ENCODE data around the gene RIMBP2. TPM values are rescaled to one million over a fixed set of nuclear protein-coding genes. Genes with fewer than 3 reads are reported as not detected.

The RIMBP2 gene
- total and polyA plus RNA-seq, 9 of the 15 experiments (the other 6 are each of a cell fraction or from before 2014, with no cell fraction given) = not detected

GRCh38 chr12:130444986-130445385, 271.1 kb downstream of the RIMBP2 start:
- FAIRE-seq (no peak), ATAC-seq (no peak), DNase-seq (ENCODE audit: extremely low read depth in 1 of 4, low spot score in 3 of 4) (no peak)
- H2AFZ ChIP-seq (ENCODE audit: low read depth, low read length) = no peak overlapping the region
- ChIA-PET POLR2A (no interaction called here), CTCF (ENCODE audit: low intra/inter-chr PET ratio) (no interaction called here)
- H4K20me1 ChIP-seq (replicated peaks; ENCODE audit: control insufficient read depth, insufficient read depth, low read length) = peaks cover 2% of the 10 kb centered on the region; the same call in 1 of the 2 replicates
- no peak overlapping the region for H3K9ac ChIP-seq (ENCODE audit: insufficient read depth in 1 of 2, low read depth in 2 of 2, low read length in 2 of 2)
- peaks cover 0 to 13% of the 10 kb centered on the region in 2 experiments; a peak in 2 of 5 replicates for H3K4me1 ChIP-seq (replicated peaks in 1 of 2; ENCODE audit: control insufficient read depth in 2 of 2, insufficient read depth in 2 of 2, low read length in 2 of 2)
- TF ChIP-seq ZNF444 (CRISPR knock-in tag; IDR thresholded peaks at IDR 0.05) (no peak), PRMT5 (CRISPR knock-in tag; IDR thresholded peaks at IDR 0.05) (no peak), MEF2D (tag; conservative IDR thresholded peaks at IDR 0.05; ENCODE audit: low read depth) (no peak), ETV1 (tag; conservative IDR thresholded peaks at IDR 0.05; ENCODE audit: low read depth) (no peak), KLF1 (tag; IDR thresholded peaks at IDR 0.05) (no peak), ZNF785 (CRISPR knock-in tag; IDR thresholded peaks at IDR 0.05) (no peak), ZBTB9 (CRISPR knock-in tag; IDR thresholded peaks at IDR 0.05) (no peak), DDX20 (tag; IDR thresholded peaks at IDR 0.05; ENCODE audit: low read depth) (no peak), ZC3H8 (IDR thresholded peaks at IDR 0.05) (no peak), TCF7 (IDR thresholded peaks at IDR 0.05; ENCODE audit: borderline replicate concordance) (no peak), HDGF (IDR thresholded peaks at IDR 0.05) (no peak)
- TF ChIP-seq, protein P1, sequence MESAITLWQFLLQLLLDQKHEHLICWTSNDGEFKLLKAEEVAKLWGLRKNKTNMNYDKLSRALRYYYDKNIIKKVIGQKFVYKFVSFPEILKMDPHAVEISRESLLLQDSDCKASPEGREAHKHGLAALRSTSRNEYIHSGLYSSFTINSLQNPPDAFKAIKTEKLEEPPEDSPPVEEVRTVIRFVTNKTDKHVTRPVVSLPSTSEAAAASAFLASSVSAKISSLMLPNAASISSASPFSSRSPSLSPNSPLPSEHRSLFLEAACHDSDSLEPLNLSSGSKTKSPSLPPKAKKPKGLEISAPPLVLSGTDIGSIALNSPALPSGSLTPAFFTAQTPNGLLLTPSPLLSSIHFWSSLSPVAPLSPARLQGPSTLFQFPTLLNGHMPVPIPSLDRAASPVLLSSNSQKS (CRISPR knock-in tag; IDR thresholded peaks at IDR 0.05) = no peak
- TF ChIP-seq, protein P2, sequence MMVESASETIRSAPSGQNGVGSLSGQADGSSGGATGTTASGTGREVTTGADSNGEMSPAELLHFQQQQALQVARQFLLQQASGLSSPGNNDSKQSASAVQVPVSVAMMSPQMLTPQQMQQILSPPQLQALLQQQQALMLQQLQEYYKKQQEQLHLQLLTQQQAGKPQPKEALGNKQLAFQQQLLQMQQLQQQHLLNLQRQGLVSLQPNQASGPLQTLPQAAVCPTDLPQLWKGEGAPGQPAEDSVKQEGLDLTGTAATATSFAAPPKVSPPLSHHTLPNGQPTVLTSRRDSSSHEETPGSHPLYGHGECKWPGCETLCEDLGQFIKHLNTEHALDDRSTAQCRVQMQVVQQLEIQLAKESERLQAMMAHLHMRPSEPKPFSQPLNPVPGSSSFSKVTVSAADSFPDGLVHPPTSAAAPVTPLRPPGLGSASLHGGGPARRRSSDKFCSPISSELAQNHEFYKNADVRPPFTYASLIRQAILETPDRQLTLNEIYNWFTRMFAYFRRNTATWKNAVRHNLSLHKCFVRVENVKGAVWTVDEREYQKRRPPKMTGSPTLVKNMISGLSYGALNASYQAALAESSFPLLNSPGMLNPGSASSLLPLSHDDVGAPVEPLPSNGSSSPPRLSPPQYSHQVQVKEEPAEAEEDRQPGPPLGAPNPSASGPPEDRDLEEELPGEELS (CRISPR knock-in tag; IDR thresholded peaks at IDR 0.05; ENCODE audit: borderline replicate concordance) = no peak
- H3K27me3 ChIP-seq (ENCODE audit: control insufficient read depth in 2 of 2, insufficient read depth in 2 of 2, low read length in 2 of 2) = peaks cover 0 to 69% of the 10 kb centered on the region in 2 experiments; a peak in 2 of 5 replicates
- no TSS peak for BruUV-seq (replicated peaks)
- H3K9me1 ChIP-seq (ENCODE audit: control insufficient read depth, insufficient read depth, low read length) = peaks cover 7% of the 10 kb centered on the region
- whole genome bisulfite sequencing (ENCODE audit: insufficient coverage, low coverage, missing lambda C conversion rate) = 1% methylated on average over 12 of the region's 16 CpGs
- no peak overlapping the region for H3K27ac ChIP-seq (ENCODE audit: extremely low read depth, low read depth, low read length)
- no peak overlapping the region for H3K4me2 ChIP-seq (ENCODE audit: insufficient read depth, low read length)
- intact Hi-C loops (cut with micrococcal nuclease) (no loop called here), in situ Hi-C loops (cut with MboI) (no loop called here)
- H3K9me3 ChIP-seq (replicated peaks; ENCODE audit: control insufficient read depth, insufficient read depth, low read depth, low read length) = no peaks in the 10 kb centered on the region
- no peaks in the 10 kb centered on the region for H3K79me2 ChIP-seq (ENCODE audit: control insufficient read depth, insufficient read depth, low read length)
- no peak overlapping the region for H3K4me3 ChIP-seq
- H3K36me3 ChIP-seq (ENCODE audit: control insufficient read depth, insufficient read depth, low read length) = no peaks in the 10 kb centered on the region

Data from K562 (cell line).